Stimulated activated CD4-positive, alpha-beta T cell treated with anti-CD3 and anti-CD28 coated beads, Interleukin-1b, Interleukin-23, amount 100 ng/mL, for 4 hours (primary cell): ENCODE measurements around the gene UBE2K.
"Not testable (repeated sequence)": the region's sequence is repeated elsewhere in the genome, so short reads cannot be mapped to it uniquely, and the experiment has no call there.

ENCODE experiments used
- DNase-seq, 2 donors: peaks; one replicate each; pipeline ENCODE4 v3.0.0-alpha.2; 2020; ENCODE audit warnings: low read depth in 2 of 2

UBE2K gene

DNA sequence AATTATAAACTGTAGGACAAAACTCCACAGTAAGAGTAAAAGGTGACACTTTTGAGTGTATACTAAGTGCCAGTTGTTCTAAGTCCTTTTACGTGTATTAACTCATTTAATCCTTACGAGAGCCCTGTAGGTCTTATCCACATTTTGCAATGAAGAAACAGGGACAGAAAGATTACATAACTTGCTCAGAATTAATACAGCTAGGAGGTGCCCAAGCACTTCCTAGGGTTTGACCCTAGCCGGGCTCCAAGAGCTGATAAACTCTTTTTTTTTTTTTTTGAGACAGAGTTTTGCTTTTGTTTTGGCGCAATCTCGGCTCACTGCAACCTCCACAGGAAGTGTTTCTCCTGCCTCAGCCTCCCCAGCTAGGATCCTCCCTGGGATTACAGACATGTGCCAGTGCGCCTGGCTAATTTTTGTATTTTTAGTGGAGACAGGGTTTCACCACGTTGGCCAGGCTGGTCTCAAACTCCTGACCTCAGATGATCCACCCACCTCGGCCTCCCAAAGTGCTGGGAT is 110.4 kb downstream of the UBE2K start:
- no peak for DNase-seq

- DNase-seq: no peak
Measured at GRCh38 chr4:39812500-39812899, 114.6 kb downstream of the UBE2K start.

- not testable (repeated sequence) for DNase-seq
Measured at GRCh38 chr4:39813033-39813432, 115.1 kb downstream of the UBE2K start.

DNA sequence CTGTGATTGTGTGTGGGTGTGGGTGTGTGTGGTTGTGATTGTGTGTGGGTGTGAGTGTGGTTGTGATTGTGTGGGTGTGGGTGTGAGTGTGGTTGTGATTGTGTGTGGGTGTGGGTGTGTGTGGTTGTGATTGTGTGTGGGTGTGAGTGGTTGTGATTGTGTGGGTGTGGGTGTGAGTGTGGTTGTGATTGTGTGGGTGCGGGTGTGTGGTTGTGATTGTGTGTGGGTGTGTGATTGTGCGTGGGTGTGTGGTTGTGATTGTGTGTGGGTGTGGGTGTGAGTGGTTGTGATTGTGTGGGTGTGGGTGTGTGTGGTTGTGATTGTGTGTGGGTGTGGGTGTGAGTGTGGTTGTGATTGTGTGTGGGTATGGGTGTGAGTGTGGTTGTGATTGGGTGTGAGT is 115.8 kb downstream of the UBE2K start:
- not testable (repeated sequence) for DNase-seq

DNA sequence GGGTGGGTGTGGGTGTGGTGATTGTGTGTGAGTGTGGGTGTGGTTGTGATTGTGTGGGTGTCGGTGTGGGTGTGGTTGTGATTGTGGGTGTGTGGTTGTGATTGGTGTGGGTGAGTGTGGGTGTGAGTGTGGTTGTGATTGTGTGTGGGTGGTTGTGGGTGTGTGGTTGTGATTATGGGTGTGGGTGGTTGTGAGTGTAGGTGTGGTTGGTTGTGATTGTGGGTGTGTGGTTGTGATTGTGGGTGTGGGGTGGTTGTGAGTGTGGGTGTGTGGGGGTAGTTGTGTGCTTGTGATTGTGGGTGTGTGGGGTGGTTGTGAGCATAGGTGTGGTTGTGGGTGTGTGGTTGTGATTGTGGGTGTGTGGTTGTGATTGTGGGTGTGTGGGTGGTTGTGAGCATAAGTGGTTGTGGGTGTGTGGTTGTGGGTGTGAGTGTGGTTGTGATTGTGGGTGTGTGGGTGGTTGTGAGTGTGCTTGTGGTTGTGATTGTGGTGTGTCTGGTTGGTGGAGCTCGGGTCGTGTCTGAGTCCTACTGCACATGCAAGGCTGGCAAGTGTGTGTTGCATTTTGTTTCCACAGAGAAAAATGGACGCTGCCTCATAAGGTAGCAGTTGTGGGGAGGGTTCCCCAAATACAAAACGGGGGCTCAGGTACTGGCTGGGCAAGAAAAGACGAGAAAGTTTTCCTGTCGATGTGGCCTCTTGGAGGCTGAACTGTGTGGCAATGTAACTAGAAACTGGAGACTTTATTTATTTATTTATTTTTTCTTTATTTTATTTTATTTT is 116.7 kb downstream of the UBE2K start:
- no peak for DNase-seq

GRCh38 chr4:39818646-39819045 is 120.7 kb downstream of the UBE2K start:
- DNase-seq: no peak

- DNase-seq: no peak
Measured at GRCh38 chr4:39820186-39820585, 122.2 kb downstream of the UBE2K start.

GRCh38 chr4:39821951-39822350 is 124.0 kb downstream of the UBE2K start:
- no peak for DNase-seq

- DNase-seq: no peak
Measured at GRCh38 chr4:39822662-39823061, 124.7 kb downstream of the UBE2K start.

DNA sequence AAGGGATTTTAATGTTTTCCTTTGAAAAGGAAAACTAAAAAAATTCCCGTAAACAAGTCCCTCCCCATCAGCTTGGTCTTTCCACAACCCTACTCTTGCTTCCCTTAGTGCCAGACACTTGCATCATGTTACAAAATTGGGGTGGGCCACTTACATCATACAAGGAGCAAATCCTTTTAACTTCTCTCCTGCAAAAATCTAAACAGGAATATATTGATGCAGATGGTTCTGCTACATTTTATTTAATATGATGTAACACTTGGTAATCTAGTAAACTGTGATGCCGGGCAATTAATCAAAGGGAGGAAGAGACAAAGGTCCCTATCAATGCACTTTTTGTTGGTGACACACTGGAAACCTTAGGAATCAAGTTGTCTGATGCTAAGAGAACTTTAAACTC is 125.3 kb downstream of the UBE2K start:
- no peak for DNase-seq

DNA sequence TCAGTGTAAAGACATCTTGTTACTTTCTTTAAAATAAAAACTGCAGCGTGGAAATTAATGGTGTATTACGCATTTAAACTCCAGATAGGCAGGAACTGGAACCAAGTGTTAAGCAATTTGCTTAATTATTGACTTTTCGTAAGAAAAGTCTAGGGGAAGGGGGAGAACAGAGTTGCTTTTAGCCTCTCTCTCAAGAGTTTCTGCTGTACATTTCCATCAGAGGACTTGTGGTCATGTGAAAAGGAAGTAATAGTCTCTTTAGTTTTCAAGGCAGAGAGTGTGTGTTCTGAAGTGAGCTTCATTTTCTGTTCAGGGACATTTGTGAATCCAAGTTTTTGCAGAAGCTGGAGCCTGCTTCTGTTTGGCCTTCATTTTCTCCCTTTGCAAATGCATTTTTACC is 127.2 kb downstream of the UBE2K start:
- no peak for DNase-seq

- DNase-seq: no peak
Measured at GRCh38 chr4:39825741-39826231, 127.8 kb downstream of the UBE2K start.
